B cell (primary cell): Measurements from ENCODE around the gene TNFRSF19.

Experiments
- CTCF ChIP-seq: fragments of 200-600 bp; IDR thresholded peaks from one replicate; pipeline ENCODE4 v1.8.0; 2022; ENCODE audit warnings: antibody characterized with exemption, mild to moderate bottlenecking
- EZH2 ChIP-seq: IDR thresholded peaks from 2 replicates; pipeline ENCODE4 v1.6.1; 2012; ENCODE audit warnings: borderline replicate concordance, low read depth, mild to moderate bottlenecking, moderate library complexity, low read length; ENCODE audit not compliant: insufficient read depth, poor library complexity, severe bottlenecking

GRCh38 chr13:23690668-23691067 is 120.5 kb downstream of the TNFRSF19 start:
- TF ChIP-seq CTCF (no peak), EZH2 (no peak)
